Hematopoietic multipotent progenitor cell treated with erythropoietin and hydrocortisone succinate and interleukin-3 and kit ligand, for 8 days (in vitro differentiated cells): ENCODE data around the gene ANK3.
A peak's percentile ranks its signal among the peaks of the same experiment; 100 is the strongest.

Source experiments
- DNase-seq: peaks from one replicate; pipeline ENCODE4 v3.0.0-alpha.2; 2015

Gene ANK3

DNA sequence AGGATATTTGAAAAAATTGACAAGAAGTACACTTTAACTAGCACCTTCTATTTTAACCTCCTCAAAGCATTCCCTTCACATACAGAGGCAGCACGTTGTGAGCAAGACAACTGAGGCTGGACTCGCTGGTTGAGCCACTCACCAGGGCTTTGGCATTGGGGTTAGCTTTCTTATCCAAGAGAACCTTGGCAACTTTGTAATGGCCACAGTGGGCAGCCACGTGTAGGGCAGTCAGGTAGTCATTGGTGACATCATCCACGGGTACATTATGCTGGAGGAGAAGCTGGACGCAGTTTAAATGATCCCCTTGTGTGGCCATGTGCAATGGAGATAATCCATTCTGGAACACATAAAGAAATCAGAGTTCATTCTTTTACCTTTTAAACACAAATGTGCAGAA lies 181.8 kb downstream of the ANK3 start:
- no peak for DNase-seq

DNA sequence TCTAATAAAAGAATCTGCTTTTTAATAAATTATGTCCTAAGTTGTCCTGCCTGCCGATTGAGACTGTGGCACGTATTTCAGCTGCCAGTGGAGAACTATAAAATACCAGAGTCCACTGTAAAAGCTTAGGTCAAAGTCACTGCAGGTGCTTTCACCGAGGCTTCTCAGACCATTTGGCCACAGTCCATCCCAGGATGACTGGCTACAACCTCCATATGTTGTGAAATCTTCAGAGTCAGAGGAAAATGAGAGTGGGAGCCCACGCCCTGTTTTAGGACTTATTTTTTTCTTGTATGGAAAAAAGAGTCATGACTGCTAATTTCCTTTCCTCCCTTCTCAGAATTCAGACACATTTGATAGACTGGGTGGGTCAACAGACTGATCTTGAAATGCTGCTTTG lies 182.9 kb downstream of the ANK3 start:
- no peak for DNase-seq

DNA sequence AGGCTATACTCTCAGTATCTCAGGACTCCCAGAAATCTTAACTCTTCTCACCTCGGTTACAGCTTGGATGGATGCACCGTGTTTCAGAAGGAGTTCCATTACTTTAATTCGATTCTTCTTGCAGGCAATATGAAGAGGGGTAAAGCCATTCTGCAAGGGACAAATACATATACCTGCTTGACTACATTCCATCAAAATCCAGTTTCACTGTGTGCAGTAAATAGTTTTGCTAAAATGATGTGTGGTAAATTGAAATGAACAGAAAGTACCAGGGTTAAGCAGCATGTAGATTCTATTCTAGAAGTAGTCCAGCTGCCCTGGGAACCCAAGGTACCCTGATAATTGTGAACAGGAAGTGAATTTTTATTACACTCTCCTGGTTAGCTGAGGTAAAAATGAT lies 183.9 kb downstream of the ANK3 start:
- DNase-seq = no peak

DNA sequence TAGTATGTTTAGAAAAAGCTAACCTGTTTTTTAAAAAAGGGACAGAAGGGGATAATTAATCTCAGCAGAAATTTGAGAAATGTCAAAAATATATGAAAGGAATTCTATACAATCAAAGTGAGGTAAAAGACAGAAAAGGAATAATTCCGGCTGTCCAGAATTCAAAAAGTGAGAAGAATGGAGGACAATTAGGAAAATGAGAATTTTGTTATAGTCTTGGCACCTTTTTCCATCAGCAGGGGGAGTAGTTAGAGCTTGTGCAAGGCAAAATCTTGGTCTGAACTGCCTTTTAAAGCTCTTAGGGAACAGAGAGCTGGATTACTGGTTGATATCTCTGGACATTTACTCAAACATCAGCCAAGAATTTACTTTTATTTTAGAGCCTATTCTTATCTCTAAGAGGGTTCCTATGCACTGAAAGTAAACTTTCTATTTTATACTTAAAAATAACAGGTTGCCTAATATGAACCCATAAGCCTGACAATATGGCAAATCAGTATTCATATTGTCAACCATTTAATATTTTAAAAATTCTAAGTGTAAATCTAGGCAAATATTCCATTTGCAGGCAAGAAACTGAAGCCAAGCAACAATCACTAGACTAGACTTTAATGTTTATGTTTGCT lies 185.6 kb downstream of the ANK3 start:
- peak; percentile 20 for DNase-seq

DNA sequence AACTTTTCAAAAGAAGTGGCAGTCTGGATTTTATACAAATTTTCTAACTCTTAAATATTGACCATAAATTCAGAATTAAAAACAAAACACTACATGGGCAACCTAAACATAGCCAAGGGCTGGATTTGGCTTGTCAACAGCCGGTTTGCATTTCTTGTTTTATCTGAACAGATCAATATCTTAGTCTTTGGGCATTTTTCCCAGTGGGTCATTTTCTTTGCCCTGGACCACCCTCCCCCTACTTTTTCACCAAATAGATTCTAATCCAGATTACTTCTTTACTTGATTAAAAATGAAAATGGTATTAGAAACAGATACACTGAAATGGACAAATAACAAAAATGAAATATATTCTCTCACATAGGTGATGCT lies 189.0 kb downstream of the ANK3 start:
- DNase-seq = no peak

DNA sequence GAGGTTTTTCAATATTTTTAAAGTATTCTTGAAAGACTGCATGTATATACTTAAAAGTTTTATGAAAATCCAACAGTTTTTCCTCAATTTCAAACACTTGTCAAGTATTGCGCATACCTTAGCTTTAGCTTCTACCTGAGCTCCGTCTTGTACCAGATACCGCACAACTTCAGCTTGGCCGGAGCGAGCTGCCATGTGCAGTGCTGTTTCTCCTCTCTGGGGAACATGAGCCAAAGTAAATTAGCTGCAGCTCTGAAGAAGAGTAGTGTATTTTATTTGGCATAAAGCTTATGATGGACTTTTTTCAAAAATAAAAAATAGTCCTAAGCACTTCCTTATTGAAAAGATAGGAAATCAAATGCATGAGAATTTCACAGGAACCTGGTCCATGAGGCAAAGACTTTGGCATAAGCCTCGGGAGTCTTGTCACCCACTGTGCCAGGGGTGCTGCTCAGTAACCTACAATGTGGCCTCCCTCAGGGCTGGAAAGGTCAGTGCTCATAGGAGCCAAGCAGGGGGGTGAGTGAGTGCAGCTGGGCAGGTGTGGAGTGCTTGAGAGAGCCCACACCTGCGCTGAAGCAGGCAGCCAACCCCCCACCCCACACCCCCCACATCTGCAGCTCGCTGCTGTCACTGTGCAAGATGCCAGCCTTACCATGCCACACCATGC lies 189.5 kb downstream of the ANK3 start:
- no peak for DNase-seq

DNA sequence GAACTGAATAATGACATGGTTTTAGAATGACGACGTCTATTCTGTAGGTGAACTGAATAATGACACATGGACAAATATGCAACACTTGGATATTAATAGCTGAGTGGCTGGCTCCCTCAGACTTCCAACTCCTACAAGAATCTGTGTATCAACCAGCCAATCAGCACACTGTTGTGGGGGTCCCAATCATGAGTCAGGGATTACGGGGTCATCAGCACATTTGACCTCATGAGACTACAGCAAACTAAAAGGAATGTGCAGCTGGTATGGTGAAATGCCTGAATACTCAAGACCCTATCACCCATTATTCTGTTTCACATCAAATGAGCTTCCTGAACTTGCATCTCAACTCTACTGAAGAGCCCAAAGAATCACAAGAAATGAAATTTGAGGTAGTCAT lies 192.5 kb downstream of the ANK3 start:
- DNase-seq = no peak

DNA sequence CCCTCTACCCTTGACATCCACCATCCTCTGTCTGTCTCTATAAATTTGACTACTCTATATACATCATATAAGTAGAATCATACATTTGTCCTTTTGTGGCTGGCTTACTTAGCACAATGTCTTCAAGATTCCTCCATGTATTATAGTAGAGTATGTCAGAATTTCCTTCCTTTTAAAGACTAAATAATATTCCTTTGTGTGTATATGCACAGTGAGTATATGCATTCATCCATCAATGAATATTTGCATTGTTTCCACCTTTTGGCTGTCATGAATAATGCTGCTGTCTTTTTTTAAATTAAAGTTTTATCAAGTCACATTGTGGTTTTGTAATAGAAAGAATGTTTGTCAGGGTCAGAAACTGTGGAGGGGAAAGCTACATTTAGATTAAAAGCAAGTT lies 195.3 kb downstream of the ANK3 start:
- no peak for DNase-seq

DNA sequence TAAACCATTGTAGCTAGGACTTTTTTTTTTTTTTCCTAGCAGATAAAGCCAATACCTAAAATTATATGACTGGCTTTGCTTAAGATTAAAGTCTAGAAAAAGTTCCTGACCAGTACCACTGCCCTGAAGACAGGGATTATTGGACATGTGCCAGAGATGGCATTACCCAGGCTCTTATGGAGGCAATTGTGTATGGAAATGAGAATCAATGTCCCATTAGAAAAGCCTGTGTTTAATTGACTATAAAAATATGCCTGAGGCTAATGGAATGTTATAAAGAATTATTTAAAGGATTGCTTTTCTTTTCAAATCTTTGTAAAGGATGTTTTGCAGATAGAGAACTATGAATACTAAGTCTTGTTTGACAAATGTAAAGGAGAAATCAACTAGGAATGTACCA lies 196.7 kb downstream of the ANK3 start:
- DNase-seq = no peak

DNA sequence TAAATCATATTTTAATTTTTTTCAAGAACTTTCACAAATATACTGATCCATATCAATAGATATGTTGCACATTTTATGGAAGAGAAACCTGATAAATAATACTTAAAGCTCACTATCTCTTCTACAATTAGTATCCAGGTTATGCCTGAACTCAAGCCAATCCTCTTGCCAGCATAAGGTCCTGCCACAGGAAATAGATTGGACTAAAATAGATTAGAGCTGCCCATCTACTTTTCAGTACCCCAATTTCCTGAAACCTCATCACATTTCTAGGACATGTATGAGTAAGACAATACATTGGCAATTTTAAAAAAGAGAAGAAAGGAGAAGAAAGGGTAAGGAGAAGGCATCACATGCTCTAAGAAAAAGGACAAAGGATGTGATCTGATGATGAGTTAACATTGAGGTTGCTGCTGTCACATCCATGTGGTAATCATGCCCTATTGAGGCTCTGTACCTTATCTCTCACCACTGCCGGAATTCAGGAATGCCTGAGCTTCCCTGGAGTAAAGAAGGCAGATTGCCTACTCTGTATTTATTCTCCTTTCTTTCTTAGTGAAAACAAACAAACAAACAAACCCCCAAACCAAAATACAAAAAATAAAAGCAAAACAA lies 199.7 kb downstream of the ANK3 start:
- DNase-seq = no peak

DNA sequence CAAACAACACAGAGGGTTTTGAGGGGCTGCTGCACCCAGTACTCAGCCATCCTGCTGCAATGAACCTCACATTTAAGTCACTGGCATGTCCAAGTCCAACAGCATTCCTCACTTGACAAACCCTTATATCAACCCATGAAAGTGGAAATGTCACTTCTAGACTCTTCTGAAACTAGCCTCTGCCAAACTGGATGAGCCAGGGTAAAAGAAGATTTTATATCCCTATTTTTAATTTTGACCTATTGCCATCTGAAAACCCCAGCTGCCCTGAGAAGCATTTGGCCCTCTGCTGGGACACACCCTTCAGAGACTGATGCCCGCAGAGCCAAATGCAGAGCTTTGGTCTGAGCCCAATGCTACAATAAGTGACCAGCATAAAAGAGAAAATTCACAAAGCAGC lies 201.1 kb downstream of the ANK3 start:
- no peak for DNase-seq

DNA sequence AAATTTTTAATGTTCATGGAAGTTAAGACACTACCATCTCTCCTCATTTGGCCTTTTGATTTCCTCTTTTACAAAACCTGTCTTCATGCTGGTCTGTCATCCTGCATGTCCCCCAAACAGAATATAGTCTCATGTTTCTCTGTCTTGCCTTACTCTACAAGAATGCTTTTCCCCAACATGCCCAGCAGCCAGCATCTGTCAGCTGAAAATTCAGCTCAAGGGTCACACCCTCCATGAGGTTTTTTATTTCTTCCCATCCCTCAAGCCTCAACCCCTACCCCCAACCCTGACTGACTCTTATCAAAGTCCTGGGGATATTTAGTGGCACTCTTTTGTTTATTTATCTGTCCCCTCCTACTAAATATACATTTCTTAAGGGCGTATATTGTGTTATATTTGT lies 202.0 kb downstream of the ANK3 start:
- DNase-seq = no peak

DNA sequence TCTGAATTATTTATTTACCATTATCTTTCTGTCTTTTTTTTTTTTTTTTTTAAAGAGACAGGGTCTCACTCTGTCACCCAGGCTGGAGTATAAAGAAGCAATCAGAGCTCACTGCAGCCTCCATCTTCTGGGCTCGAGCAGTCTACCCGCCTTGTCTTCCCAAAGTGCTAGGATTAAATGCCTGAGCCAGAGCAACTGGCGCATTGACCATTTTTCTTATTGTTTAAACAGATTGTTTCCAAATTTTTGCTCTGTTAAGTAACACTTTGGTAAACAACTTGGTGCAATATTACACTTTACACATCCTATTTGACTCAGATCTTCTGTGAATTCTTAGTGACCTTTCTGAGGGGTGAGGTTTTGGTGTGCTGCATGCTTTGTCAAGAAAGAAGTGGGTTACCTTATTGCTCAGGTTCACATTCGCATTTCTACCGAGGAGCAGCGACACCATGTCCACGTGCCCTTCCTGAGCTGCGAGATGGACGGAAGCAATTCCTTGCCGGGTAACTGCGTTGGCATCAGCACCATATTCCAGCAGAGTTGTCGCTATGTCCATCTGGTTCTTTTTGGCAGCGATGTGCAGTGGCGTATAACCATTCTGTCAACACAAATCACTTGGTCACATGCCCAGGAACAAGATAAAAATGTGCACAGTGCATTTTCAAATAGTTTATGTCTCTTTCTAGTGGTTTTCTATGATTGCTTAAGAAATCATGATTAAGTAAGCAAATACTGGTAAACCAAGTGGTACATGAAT lies 203.2 kb downstream of the ANK3 start:
- no peak for DNase-seq

DNA sequence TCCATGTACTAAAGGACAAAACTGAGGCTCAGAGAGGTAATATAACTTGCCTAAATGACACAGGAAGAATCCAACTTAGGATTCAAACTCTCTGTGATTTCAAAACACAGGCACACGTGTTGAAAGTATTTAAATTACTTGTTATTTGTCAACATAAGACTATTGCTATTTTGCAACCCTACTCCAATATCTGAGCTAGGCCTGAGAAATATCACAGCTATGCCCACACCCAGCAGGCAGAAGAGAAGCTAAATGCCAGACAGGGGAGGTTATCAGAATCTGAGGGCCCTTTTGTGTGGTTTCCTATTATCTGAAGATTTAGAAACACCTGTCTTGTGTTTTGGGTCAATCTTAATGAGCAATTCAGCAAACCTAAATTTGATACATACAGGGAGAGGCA lies 204.3 kb downstream of the ANK3 start:
- DNase-seq = no peak

DNA sequence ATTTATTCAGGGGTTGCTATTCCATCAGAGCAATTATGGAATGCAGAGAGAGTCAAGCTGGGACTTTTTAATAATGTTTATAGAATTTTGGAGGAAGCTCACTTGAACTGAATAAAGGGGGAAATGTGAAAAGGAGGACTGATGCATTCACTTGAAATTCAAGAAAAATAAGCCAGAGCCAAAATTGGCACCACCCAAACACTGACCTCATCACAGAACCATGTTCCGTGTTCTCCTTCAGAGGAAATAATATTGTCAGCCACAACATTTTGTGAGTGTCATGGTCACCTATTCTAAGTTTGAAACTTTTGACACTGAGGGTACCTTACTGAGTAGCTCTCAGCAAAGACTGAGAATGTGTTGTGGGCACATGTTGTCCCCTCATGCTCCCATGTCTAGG lies 207.0 kb downstream of the ANK3 start:
- DNase-seq = no peak

DNA sequence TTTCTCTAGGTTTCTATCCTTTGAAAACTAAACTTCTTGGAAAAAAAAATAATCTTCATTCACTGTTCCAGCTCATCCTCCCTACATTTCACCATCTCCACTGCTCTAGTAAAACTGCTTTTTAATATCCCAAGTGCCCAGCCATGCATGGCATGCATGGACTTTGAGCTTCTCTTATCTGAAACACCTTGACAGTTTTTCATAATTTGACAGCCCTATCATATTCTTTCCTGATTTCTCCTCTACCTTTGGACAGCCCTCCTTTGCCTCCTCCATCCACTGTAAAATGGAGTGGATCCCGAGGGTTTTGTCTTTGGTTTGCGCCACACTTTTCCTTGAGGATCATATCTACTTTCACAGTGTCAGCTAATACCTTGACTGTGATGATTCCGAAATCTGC lies 212.8 kb downstream of the ANK3 start:
- no peak for DNase-seq

DNA sequence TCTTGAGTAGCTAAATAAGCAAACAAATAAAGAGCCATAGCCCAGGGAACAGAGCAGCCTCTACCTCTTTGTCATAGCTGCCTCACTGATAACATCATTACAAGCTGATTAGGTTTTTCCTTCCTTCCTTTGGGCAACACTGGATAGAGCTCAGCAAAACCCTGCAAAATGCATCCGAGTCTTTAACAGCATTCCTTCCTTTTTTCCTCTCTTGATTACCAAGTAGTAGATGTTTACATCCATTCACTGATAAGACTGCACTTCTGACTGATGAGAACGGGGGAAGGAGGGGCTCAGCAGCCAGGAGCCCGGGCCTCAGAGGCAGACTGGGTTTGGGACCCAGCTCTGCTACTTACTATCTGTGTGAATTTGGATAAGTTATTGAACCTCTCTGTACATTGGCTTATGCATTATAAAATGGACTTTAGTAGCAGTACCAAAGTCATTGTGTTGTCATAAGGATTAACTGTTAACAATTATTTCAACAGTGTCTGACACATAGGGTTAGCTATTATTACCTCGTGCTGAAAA lies 214.2 kb downstream of the ANK3 start:
- DNase-seq = no peak

DNA sequence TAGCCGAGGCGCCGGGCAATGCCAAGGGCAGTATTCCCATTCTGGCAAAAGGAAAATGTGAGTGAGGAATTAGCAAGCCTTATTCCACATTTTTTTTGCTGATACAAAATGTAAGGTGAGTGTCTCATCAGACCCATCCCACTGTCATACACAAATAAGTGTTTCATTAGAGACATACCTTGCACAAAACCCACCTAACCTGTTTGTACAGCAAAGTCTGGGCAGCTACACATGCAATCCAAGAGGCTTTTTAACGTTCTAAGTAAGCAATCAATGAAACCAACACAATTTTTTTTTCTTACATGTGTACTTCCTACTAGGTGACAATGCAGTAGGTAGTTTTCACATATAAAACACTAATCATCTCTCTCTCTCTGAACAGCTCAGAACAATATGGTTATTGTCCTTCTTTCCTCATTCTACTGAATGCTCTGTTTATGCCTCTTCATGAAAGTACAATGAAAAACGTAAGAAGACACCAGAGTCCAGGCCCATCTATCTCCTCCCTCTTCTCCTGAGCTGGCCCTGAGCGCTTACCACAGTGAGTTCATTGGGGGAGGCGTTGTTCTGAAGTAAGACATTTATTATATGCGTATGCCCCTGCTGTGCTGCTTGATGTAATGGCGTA lies 217.2 kb downstream of the ANK3 start:
- DNase-seq = no peak

DNA sequence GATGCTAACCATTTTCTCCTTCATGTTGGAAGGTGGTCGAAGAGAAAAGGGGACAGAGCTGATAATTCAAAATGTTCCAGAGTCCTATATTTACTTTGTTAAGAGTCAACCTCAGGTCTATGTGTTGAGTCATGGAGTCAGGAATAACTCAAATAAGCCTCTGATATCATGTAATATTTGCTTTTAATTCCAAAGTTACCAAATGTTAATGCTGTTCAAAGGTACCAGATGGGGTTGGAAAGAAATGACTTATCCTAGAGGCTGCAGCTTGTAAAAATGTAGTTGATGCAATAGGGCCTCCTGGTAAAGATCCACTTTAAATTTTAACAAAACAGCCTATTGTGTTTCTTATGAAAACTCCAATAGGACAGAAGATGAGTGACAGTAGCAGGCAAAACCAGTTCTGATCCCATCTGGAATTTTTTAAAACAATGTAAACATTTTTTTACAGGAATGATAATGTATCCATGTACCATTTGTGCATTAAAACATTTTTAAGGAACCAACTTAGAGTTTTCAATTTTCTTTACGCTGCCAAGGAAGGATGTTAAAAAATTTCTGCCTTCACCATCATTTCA lies 218.2 kb downstream of the ANK3 start:
- DNase-seq = no peak

DNA sequence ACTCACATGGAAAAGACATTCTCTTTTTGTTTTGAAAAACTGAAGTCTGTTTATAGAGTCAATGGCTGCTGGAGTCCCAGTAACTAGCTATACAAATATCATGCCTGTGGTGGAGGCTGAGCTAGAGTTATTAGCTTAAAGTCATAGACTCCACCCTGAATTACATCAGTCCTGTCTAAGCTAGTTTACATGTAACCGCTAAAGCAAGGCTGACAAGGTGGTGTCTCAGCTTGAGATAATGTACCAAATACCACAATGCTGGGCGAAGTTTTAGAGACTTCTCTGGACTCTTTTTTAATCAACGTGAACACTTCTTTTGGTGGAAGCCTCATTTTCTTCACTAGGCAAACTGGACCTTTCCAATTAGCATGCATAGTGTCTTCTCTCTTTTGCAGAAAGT lies 219.4 kb downstream of the ANK3 start:
- DNase-seq = no peak

DNA sequence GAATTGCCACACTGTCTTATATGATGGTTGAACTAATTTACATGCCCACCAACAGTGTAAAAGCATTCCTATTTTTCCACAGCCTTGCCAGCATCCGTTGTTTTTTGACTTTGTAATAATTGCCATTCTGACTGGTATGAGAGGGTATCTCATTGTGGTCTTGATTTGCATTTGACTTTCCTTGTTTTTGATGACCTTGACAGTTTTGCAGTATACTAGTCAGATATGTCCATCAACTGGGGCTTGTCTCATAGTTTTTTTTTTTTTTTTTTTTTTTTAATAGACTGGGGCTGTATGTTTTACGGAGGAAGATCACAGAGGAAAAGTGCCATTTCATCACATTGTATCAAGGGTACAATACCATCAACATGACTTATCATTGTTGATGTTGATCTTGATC lies 220.6 kb downstream of the ANK3 start:
- DNase-seq = no peak

DNA sequence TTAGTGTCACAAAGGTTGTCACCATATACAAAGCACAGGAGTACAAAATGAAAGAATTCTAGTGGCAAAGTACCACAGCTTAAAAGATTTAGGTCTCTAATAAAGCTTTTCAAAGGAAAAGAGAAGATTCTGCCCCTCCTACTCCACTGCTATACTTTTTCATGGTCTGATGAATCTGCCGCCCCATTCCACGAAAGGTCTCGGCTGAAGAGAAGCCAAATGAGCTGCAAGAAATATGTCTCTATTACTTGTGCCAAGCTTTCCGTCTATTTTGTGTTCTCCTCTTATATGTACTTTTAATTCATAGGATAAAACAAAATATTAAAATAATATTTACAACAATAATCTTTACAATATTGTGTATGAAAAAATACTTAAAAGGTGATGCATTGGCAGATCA lies 222.6 kb downstream of the ANK3 start:
- DNase-seq = no peak

DNA sequence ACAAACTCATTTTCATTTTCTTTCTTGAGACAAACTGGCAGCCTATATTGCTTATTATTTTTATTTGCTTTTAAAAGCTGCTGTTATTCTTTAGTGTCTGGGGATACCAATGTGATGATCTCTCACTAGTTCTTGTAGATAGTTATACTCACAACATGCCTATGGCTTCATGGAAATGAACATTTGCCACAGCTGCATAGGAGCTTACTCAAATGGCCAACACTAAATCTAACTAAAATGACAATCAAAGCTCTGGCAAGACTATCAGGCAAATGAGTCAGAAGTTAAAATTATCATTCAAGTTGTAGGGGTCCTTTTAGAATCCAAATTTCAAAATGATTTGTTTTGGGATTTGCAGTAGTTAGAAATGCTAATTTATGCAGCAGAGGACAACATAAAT lies 225.9 kb downstream of the ANK3 start:
- no peak for DNase-seq
